CD4-positive, alpha-beta T cell (primary cell): ENCODE data around the gene SSBP2. TPM values are rescaled to one million over a fixed set of nuclear protein-coding genes. Genes with fewer than 3 reads are reported as not detected.

Source experiments
- ATAC-seq: fragments of 200-7000 bp; cut with Tn5 transposase; one replicate; pipeline ENCODE4 v1.10.0; 2022; ENCODE audit warnings: mild to moderate bottlenecking; ENCODE audit not compliant: poor library complexity
- CTCF ChIA-PET: fragments of 350-600 bp; sonication (Branson Sonifier 250); formaldehyde crosslinking; loops from one replicate; lab custom pipeline; 2021; ENCODE audit warnings: antibody characterized with exemption, inconsistent platforms; lab: Charles Lee
- POLR2A ChIA-PET: fragments of 350-600 bp; sonication (Branson Sonifier 250); formaldehyde crosslinking; loops from one replicate; lab custom pipeline; 2021; ENCODE audit warnings: antibody characterized with exemption, inconsistent platforms; lab: Charles Lee
- DNase-seq, 14 experiments: peaks; one replicate each; pipeline ENCODE4 v3.0.0-alpha.2; 2013 to 2020; ENCODE audit warnings: mixed read lengths in 2 of 14
- H3K27ac ChIP-seq, 2 donors: one replicate each; pipeline versions ENCODE4 v1.5.1 to v1.7.0; 2013; ENCODE audit warnings: low read length in 2 of 2, low read depth in 1 of 2, mild to moderate bottlenecking in 1 of 2
- H3K27me3 ChIP-seq, 2 experiments: 1 replicate in 1 of 2; 2 replicates in 1 of 2; pipeline versions ENCODE4 v1.6.1 to v1.7.0; 2013; ENCODE audit warnings: low read length in 2 of 2, control low read depth in 1 of 2, mild to moderate bottlenecking in 1 of 2, moderate library complexity in 1 of 2; ENCODE audit not compliant: insufficient read depth in 2 of 2, control insufficient read depth in 1 of 2
- H3K36me3 ChIP-seq: one replicate; pipeline ENCODE4 v1.6.1; 2013; ENCODE audit warnings: low read length, control low read depth; ENCODE audit not compliant: insufficient read depth
- H3K4me1 ChIP-seq: one replicate; pipeline ENCODE4 v1.6.1; 2013; ENCODE audit warnings: low read length, control low read depth; ENCODE audit not compliant: insufficient read depth
- H3K4me3 ChIP-seq: one replicate; pipeline ENCODE4 v1.5.1; 2013; ENCODE audit warnings: mild to moderate bottlenecking, low read length, moderate library complexity
- H3K9me3 ChIP-seq, 2 experiments: 1 replicate in 1 of 2; 2 replicates in 1 of 2; pipeline versions ENCODE4 v1.6.1 to v1.7.0; 2013; ENCODE audit warnings: low read length in 2 of 2, mild to moderate bottlenecking in 2 of 2, control low read depth in 1 of 2, moderate library complexity in 1 of 2; ENCODE audit not compliant: control insufficient read depth in 1 of 2, insufficient read depth in 1 of 2
- H3K27ac Mint-ChIP-seq: one replicate; pipeline ENCODE4 v1.8.0; 2020; ENCODE audit warnings: mixed read lengths
- H3K27me3 Mint-ChIP-seq: one replicate; pipeline ENCODE4 v1.8.0; 2021; ENCODE audit warnings: mixed read lengths
- H3K36me3 Mint-ChIP-seq: one replicate; pipeline ENCODE4 v1.8.0; 2021; ENCODE audit warnings: low read depth, mixed read lengths
- H3K4me1 Mint-ChIP-seq: one replicate; pipeline ENCODE4 v1.8.0; 2021; ENCODE audit warnings: low read depth, mixed read lengths
- H3K4me3 Mint-ChIP-seq: one replicate; pipeline ENCODE4 v1.8.0; 2020; ENCODE audit warnings: mild to moderate bottlenecking, mixed read lengths
- H3K9me3 Mint-ChIP-seq: one replicate; pipeline ENCODE4 v1.8.0; 2020; ENCODE audit warnings: mixed read lengths
- CTCF ChIP-seq: fragments of 200-600 bp; IDR thresholded peaks from one replicate; pipeline ENCODE4 v1.8.0; 2022; ENCODE audit warnings: antibody characterized with exemption, mild to moderate bottlenecking
- intact Hi-C, 2 experiments: fragments of 100-400 bp; cut with DNase I in 1 of 2; cut with micrococcal nuclease in 1 of 2; formaldehyde crosslinking; loops; one replicate each; pipeline versions ENCODE4 v1.15.1 to v1.9.0; 2023 to 2025; cut with DNase I, micrococcal nuclease
- total RNA-seq, 174 experiments: library from RNA in 2 of 174; stranded (reverse) in 2 of 174; gene quantifications; one replicate each; pipeline ENCODE4 v1.2.3 and lab custom pipeline; 2021 to 2026

The SSBP2 gene
- total RNA-seq, 2 experiments from 2014 or later, result 33.5 to 36.3 TPM

- Mint-ChIP-seq H3K4me3 (no peak overlapping the region), H3K27ac (no peak overlapping the region), H3K4me1 (peaks cover 22% of the 10 kb centered on the region), H3K36me3 (peaks cover 6% of the 10 kb centered on the region), H3K9me3 (no peaks in the 10 kb centered on the region), H3K27me3 (no peaks in the 10 kb centered on the region)
- intact Hi-C loops, result loop anchor here (10.0 kb wide), 2 partner anchors 409 to 519 kb away; partner anchors contain the start of gene RPS23 (in 1 of the 2)
- ChIA-PET POLR2A (interaction anchor here (1.6 to 6.9 kb wide), 2 partner anchors 21 to 96 kb away, joined by 3 to 383 read pairs; no protein-coding TSS in a partner anchor), CTCF (no interaction called here)
- H3K27me3 ChIP-seq, result no peaks in the 10 kb centered on the region
- TF ChIP-seq CTCF, result no peak
- H3K36me3 ChIP-seq, result no peaks in the 10 kb centered on the region
- DNase-seq, result no peak
- no peaks in the 10 kb centered on the region for H3K9me3 ChIP-seq
- peaks cover 13% of the 10 kb centered on the region for H3K4me1 ChIP-seq
- H3K4me3 ChIP-seq, result no peak overlapping the region
- ATAC-seq, result no peak
- H3K27ac ChIP-seq, result no peak overlapping the region
These were observed 4.4 kb upstream of the SSBP2 start for GRCh38 chr5:81755320-81755719.

- intact Hi-C loops, result loop anchor here (5.0 to 10.0 kb wide), 5 partner anchors 33 to 520 kb away; partner anchors contain the start of gene RPS23 (in 1 of the 2)
- H3K4me1 ChIP-seq, result peaks cover 11% of the 10 kb centered on the region
- Mint-ChIP-seq H3K36me3 (peaks cover 9% of the 10 kb centered on the region), H3K27me3 (no peaks in the 10 kb centered on the region), H3K27ac (no peak overlapping the region), H3K4me3 (no peak overlapping the region), H3K4me1 (peaks cover 20% of the 10 kb centered on the region), H3K9me3 (no peaks in the 10 kb centered on the region)
- no peaks in the 10 kb centered on the region for H3K27me3 ChIP-seq
- H3K4me3 ChIP-seq, result no peak overlapping the region
- H3K36me3 ChIP-seq, result no peaks in the 10 kb centered on the region
- H3K27ac ChIP-seq, result no peak overlapping the region
- no peak for TF ChIP-seq CTCF
- ChIA-PET CTCF (no interaction called here), POLR2A (interaction anchor here (1.6 to 6.9 kb wide), 2 partner anchors 21 to 97 kb away, joined by 3 to 383 read pairs; no protein-coding TSS in a partner anchor)
- no peaks in the 10 kb centered on the region for H3K9me3 ChIP-seq
- no peak for DNase-seq
- no peak for ATAC-seq
These were observed 3.7 kb upstream of the SSBP2 start for GRCh38 chr5:81754621-81755020.

DNA sequence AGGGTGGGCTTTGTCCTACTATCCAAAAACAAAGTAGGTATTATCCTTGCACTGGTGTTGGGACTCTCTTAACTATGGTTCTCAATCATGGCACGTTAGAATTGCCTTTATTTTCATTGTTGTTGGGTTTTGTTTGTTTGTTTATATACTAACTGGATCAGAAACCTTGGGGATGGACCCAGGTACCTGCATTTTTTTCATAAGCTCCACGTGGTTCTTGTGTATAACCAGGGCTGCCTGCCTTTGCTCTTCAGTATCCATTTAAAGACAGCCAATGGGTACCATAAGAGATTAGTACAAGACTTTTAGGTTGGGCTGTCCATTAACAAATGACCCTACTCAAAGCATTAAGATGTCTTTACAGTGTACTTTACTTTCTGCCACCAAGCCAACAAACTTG is 2.5 kb upstream of the SSBP2 start:
- Histone ChIP-seq H3K4me3 (no peak overlapping the region), H3K36me3 (no peaks in the 10 kb centered on the region), H3K27me3 (no peaks in the 10 kb centered on the region), H3K4me1 (peaks cover 13% of the 10 kb centered on the region), H3K9me3 (no peaks in the 10 kb centered on the region), H3K27ac (no peak overlapping the region)
- Mint-ChIP-seq H3K4me3 (peak overlapping the region; percentile 68), H3K9me3 (no peaks in the 10 kb centered on the region), H3K4me1 (peaks cover 22% of the 10 kb centered on the region), H3K27ac (peak overlapping the region; percentile 22), H3K27me3 (no peaks in the 10 kb centered on the region), H3K36me3 (peaks cover 11% of the 10 kb centered on the region)
- no peak for TF ChIP-seq CTCF
- POLR2A ChIA-PET, result interaction anchor here (0.6 to 6.9 kb wide), 3 partner anchors 98 to 227 kb away, joined by 3 to 383 read pairs (median 3); no protein-coding TSS in a partner anchor
- ATAC-seq (no peak), DNase-seq (no peak)
- CTCF ChIA-PET, result no interaction called here
- intact Hi-C loops, result loop anchor here (5.0 to 10.0 kb wide), 5 partner anchors 34 to 521 kb away; partner anchors contain the start of gene RPS23 (in 1 of the 2)
